ENCODE measurements around the gene WASF3. TPM values are rescaled to one million over a fixed set of nuclear protein-coding genes. Genes with fewer than 3 reads are reported as not detected.

The WASF3 gene
- total and polyA plus RNA-seq, 2 experiments from 2014 or later, result 17.3 to 34.5 TPM

DNA sequence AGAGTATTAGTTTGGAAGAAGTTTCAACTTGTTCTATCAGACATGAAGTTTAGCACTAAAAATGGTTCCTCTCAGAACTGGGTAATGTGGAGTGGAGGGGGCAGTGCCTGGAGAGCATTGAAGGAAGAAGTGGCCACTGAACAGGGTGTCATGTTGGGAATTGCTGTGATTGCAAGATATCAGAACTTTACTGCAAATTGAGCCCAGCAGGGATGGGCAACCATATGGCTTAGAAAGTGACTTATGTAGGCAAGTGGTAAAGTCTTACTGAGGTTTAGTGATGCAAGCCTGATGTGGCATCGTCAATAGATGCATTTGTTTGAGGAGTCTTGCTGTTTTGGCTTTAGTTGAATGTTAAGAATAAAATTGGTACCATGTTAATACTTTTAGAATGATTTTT is 31.7 kb downstream of the WASF3 start:
- H3K4me1 ChIP-seq (ENCODE audit: low read depth), result no peaks in the 10 kb centered on the region
- DNase-seq (ENCODE audit: low read depth in 1 of 2, low spot score in 1 of 2), result no peak
- H3K36me3 ChIP-seq, result no peaks in the 10 kb centered on the region
- TF ChIP-seq, protein P1, sequence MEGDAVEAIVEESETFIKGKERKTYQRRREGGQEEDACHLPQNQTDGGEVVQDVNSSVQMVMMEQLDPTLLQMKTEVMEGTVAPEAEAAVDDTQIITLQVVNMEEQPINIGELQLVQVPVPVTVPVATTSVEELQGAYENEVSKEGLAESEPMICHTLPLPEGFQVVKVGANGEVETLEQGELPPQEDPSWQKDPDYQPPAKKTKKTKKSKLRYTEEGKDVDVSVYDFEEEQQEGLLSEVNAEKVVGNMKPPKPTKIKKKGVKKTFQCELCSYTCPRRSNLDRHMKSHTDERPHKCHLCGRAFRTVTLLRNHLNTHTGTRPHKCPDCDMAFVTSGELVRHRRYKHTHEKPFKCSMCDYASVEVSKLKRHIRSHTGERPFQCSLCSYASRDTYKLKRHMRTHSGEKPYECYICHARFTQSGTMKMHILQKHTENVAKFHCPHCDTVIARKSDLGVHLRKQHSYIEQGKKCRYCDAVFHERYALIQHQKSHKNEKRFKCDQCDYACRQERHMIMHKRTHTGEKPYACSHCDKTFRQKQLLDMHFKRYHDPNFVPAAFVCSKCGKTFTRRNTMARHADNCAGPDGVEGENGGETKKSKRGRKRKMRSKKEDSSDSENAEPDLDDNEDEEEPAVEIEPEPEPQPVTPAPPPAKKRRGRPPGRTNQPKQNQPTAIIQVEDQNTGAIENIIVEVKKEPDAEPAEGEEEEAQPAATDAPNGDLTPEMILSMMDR (IDR thresholded peaks at IDR 0.05; ENCODE audit: low read depth, low read length), result no peak
- H3K27ac ChIP-seq, result no peak overlapping the region
- no peaks in the 10 kb centered on the region for H3K27me3 ChIP-seq
- no peak overlapping the region for H3K4me3 ChIP-seq
- H3K9me3 ChIP-seq (ENCODE audit: low read depth), result no peaks in the 10 kb centered on the region

DNA sequence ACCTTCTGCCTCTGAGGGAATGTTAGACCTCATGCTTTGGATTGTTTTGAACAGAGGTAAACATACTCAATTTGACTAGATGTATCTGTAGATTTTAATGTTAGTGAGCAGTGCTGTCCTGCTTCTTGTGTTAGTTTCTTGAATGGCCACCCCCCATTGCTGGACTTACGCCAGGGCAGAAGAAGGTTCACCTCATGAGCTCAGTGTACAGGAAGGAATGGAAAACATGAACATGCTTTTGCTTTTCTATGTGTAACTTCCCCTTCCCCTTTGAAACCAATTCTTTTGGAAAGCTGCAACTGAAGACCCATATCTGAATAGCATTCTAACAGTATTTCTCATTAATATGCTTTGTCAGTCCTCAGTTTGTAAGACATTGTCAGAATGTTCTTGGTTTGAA is 32.3 kb downstream of the WASF3 start:
- Histone ChIP-seq H3K27ac (no peak overlapping the region), H3K4me3 (no peak overlapping the region), H3K4me1 (ENCODE audit: low read depth) (no peaks in the 10 kb centered on the region), H3K27me3 (no peaks in the 10 kb centered on the region), H3K9me3 (ENCODE audit: low read depth) (no peaks in the 10 kb centered on the region), H3K36me3 (no peaks in the 10 kb centered on the region)
- TF ChIP-seq, protein P1 (IDR thresholded peaks at IDR 0.05; ENCODE audit: low read depth, low read length), result no peak
- peak in 1 of 2 donors; percentile 45 for DNase-seq (ENCODE audit: low read depth in 1 of 2, low spot score in 1 of 2)

DNA sequence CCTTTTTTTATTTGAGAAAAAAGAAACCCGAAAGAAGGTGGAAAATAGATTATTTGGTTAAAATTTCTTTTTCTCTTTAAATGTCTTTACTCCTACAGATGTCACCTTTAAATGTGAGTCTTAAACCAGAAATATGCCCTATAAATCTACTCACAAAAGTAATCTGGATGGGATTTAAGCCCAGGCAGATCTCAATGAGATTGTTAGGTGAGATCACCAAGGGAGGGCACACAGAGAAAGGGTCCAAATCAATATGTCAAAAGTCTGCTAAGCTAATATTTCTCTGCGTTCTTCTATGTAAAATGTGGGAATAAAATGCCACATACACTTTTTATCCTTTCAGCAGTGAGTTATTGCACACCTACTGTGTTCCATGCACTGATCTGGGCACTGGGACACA is 32.9 kb downstream of the WASF3 start:
- DNase-seq (ENCODE audit: low read depth in 1 of 2, low spot score in 1 of 2), result no peak
- Histone ChIP-seq H3K4me3 (no peak overlapping the region), H3K9me3 (ENCODE audit: low read depth) (no peaks in the 10 kb centered on the region), H3K27ac (no peak overlapping the region), H3K36me3 (no peaks in the 10 kb centered on the region), H3K4me1 (ENCODE audit: low read depth) (no peaks in the 10 kb centered on the region), H3K27me3 (no peaks in the 10 kb centered on the region)
- TF ChIP-seq, protein P1 (IDR thresholded peaks at IDR 0.05; ENCODE audit: low read depth, low read length), result no peak

DNA sequence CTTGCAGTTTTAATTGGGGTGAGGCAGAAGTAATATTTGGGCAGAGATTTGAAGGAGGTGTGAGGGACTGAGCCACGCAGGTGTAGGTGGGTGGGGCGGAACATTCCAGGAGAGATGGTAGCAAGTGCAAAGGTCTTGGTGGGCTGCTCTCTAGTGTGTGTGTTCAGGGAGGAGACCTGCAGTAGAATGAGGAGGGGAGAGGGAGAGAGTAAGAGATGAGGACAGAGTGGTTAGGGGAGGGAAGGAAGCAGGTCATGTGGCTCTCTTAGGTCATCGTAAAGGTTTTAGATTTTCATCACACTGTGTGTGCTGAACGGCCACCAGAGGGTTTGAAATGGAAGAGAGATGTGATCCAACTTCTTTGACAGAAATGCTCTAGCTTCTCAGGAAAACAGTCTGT is 33.5 kb downstream of the WASF3 start:
- Histone ChIP-seq H3K9me3 (ENCODE audit: low read depth) (no peaks in the 10 kb centered on the region), H3K4me1 (ENCODE audit: low read depth) (no peaks in the 10 kb centered on the region), H3K27ac (no peak overlapping the region), H3K4me3 (no peak overlapping the region), H3K27me3 (no peaks in the 10 kb centered on the region), H3K36me3 (no peaks in the 10 kb centered on the region)
- DNase-seq (ENCODE audit: low read depth in 1 of 2, low spot score in 1 of 2), result no peak
- TF ChIP-seq, protein P1 (IDR thresholded peaks at IDR 0.05; ENCODE audit: low read depth, low read length), result no peak

DNA sequence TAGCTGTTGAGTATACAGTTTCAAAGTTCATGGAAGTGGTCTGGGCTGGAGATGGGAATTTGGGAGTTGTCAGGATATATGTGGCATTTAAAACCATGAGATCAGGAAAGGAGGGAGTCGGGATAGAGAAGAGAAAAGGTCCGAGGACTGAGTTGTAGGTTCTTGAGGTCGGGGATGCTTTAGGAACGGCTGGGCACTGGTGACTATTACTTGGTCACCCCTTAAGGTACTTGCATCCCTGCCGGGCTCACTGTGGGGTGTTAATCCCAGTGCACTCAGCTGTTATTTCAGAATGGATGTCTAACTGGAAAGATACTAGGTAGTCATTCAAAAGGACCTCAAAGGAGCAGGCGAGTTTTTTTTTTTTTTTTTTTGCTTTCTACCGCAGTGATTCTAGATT is 34.2 kb downstream of the WASF3 start:
- Histone ChIP-seq H3K9me3 (ENCODE audit: low read depth) (no peaks in the 10 kb centered on the region), H3K27ac (no peak overlapping the region), H3K27me3 (no peaks in the 10 kb centered on the region), H3K36me3 (no peaks in the 10 kb centered on the region), H3K4me1 (ENCODE audit: low read depth) (no peaks in the 10 kb centered on the region), H3K4me3 (no peak overlapping the region)
- TF ChIP-seq, protein P1 (IDR thresholded peaks at IDR 0.05; ENCODE audit: low read depth, low read length), result no peak
- no peak for DNase-seq (ENCODE audit: low read depth in 1 of 2, low spot score in 1 of 2)

DNA sequence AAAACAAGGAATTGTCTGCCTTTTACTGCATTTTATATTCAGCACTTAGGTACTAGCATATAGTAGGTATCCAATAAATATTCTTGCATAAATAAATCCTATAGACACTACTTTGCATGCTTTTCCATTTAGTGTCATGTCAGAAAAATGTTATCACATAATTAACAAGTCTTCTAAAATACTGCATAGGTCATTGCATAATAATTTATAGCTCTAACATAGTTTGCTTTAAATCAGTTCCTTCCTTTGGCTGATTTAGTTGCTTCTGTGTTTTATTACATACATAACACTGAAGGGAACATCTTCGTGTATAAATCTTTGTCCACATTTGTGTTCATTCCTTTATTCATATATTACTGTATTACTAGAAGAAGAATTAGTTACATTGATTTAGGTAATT is 36.2 kb downstream of the WASF3 start:
- Histone ChIP-seq H3K4me3 (no peak overlapping the region), H3K4me1 (ENCODE audit: low read depth) (no peaks in the 10 kb centered on the region), H3K9me3 (ENCODE audit: low read depth) (no peaks in the 10 kb centered on the region), H3K27ac (no peak overlapping the region), H3K27me3 (no peaks in the 10 kb centered on the region), H3K36me3 (no peaks in the 10 kb centered on the region)
- no peak for DNase-seq (ENCODE audit: low read depth in 1 of 2, low spot score in 1 of 2)
- TF ChIP-seq, protein P1 (IDR thresholded peaks at IDR 0.05; ENCODE audit: low read depth, low read length), result no peak
